HG03060 (cell line): ENCODE results near the gene SLC14A1.

ENCODE experiments used
- ATAC-seq: cut with Tn5 transposase; IDR thresholded peaks from one replicate; pipeline ENCODE4 v1.9.1; 2021; ENCODE audit warnings: low read depth, moderate number of reproducible peaks; ENCODE audit not compliant: unreplicated experiment

SLC14A1 gene

DNA sequence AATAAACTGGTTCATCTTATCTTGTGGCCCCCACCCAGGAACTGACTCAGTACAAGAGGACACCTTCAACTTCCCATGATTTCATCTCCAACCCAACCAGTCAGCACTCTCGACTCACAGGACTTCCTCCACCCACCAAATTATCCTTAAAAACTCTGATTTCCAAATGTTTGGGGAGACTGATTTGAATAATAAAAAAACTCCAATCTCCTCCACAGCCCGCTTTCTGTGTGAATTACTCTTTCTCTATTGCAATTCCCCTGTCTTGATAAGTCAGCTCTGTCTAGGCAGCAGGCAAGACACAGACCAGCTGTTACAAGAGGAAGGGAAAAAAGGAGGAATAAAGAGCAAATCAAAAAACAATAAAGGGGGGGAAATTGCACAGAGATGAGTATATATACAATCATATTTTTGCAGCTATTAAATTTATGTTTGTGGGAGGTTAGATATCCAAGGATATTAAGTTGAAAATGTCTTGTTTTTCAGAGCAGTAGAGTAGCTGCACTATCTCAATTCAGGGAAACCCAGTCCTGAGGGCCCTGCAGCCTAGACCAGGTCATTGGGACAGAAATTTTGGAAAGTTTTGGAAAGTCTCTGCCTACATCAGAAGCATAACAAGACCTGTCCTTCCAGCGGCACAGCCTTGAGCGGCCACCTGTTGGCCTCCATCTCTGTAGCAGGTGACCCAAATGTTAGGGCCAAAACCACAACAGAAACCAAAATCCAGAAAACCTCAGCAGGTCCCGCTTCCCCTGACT is 68.7 kb downstream of the SLC14A1 start:
- no peak for ATAC-seq

DNA sequence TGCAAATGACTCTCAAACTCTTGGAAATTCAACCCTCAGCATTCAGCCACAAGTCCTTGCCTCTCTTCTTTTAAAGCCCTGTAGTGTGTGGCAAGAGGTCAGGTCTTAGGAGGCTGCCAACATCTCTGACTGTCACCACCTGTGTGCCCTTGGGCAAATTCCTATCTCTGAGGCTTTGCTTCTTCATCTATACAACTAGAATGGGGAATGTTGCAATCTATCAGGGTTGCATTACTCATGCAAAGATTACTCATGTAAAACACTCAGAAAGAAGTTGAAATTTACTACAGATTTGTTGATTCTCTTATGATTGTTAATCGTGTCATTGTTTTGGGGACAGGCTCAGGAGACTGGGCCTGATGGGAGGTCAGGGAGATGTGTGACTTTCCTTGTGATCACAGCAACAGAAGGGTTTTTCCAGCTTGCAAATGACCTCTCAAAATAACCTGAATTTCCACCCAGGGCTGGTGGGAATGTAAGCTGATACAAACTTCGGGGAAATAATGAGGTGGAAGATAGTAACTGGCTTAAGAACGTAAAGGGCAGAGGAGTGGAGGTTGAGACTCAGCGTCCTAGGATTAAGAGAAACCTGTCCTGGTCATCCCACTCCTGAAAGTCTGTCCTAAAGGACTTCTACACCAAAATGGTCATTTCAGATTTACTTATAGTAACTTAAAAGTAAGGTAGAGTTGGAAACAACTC is 69.4 kb downstream of the SLC14A1 start:
- ATAC-seq: no peak

DNA sequence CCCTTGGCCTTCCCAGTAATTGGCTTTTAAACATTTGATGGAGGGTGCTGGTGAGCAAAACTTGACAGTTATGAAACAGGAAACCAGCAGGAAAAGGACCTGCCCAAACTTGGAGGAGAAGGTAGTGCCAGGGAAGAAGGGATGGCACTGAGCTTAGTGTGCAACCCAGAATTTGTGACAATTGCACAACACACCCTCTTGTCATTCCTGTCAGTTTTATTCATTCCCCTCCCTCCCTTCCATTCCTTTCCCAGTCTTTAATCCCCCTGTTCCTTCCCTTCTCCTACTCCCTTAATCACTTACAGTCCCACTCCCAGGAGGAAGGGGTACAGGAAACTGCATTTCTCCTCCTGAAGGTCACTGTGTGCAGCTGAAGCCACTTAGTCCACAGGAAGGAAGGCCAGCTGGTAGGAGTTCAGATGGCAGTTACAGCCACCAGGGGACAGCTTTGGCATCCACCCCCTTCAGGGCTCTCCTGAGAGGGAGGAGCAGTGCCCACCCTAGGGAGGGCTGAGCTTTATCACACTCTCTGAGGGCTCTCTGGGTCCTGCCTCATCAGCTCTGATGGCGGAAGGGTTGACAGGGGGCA is 77.5 kb downstream of the SLC14A1 start:
- ATAC-seq: no peak
